Osteoblast (primary cell): ENCODE measurements around the gene LMO3. TPM values are rescaled to one million over a fixed set of nuclear protein-coding genes. Genes with fewer than 3 reads are reported as not detected.

ENCODE experiments used
- DNase-seq: peaks from one replicate; pipeline ENCODE4 v3.0.0; 2011; ENCODE audit warnings: low spot score, mixed read lengths; ENCODE audit not compliant: insufficient read length; ENCODE audit errors: missing footprints
- H2AFZ ChIP-seq: 2 replicates; pipeline ENCODE4 v1.6.0; 2011; ENCODE audit warnings: mild to moderate bottlenecking, low read length
- H3K27ac ChIP-seq: 2 replicates; pipeline ENCODE4 v1.5.1; 2011; ENCODE audit warnings: mild to moderate bottlenecking, low read depth, low read length, moderate library complexity
- H3K27me3 ChIP-seq: 2 replicates; pipeline ENCODE4 v1.6.0; 2012; ENCODE audit warnings: mild to moderate bottlenecking, control low read depth, inconsistent platforms, low read length, moderate library complexity; ENCODE audit not compliant: insufficient read depth
- H3K36me3 ChIP-seq: 2 replicates; pipeline ENCODE4 v1.5.1; 2011; ENCODE audit warnings: mild to moderate bottlenecking, low read length, control low read depth, moderate library complexity; ENCODE audit not compliant: insufficient read depth
- H3K4me1 ChIP-seq: 2 replicates; pipeline ENCODE4 v1.5.1; 2011; ENCODE audit warnings: mild to moderate bottlenecking, low read length, control low read depth, moderate library complexity; ENCODE audit not compliant: insufficient read depth
- H3K4me2 ChIP-seq: 2 replicates; pipeline ENCODE4 v1.6.0; 2011; ENCODE audit warnings: mild to moderate bottlenecking, low read length; ENCODE audit not compliant: insufficient read depth
- H3K4me3 ChIP-seq: fragments of 200-600 bp; sonication (generic); 3 replicates; pipeline ENCODE4 v1.5.1; 2012; ENCODE audit warnings: mild to moderate bottlenecking, low read length, inconsistent platforms; ENCODE audit not compliant: insufficient read depth
- H3K79me2 ChIP-seq: 2 replicates; pipeline ENCODE4 v1.6.0; 2012; ENCODE audit warnings: mild to moderate bottlenecking, low read length, control low read depth, inconsistent platforms; ENCODE audit not compliant: insufficient read depth
- H3K9me3 ChIP-seq: 2 replicates; pipeline ENCODE4 v1.5.1; 2011; ENCODE audit warnings: low read depth, low read length, control low read depth
- H4K20me1 ChIP-seq: 2 replicates; pipeline ENCODE4 v1.6.0; 2012; ENCODE audit warnings: mild to moderate bottlenecking, low read length, control low read depth; ENCODE audit not compliant: insufficient read depth
- CTCF ChIP-seq: IDR thresholded peaks from 2 replicates; pipeline ENCODE4 v1.5.1; 2011; ENCODE audit warnings: mild to moderate bottlenecking, low read depth, low read length, moderate library complexity; ENCODE audit errors: extremely low read depth
- total RNA-seq: library from RNA; depleted of rRNA; stranded (reverse); fragments of >200 nt; gene quantifications from 2 replicates; pipeline ENCODE4 v1.2.3, GENCODE V29; 2012

Gene LMO3
- 3.2 and 3.3 TPM in 2 replicates for total RNA-seq

GRCh38 chr12:16606117-16606200 is at the start of gene LMO3:
TSS of gene LMO3 (minus strand) at chr12:16606162. CDS start at chr12:16600860, 5,302 bp downstream.
- no peak within 1 kb of the TSS for H3K27ac ChIP-seq
- peaks cover 3% of the 10 kb centered on the region for H3K27me3 ChIP-seq
- H3K4me1 ChIP-seq = peaks cover 5% of the 10 kb centered on the region
- H3K4me3 ChIP-seq = peak within 1 kb of the TSS; percentile 67
- H3K9me3 ChIP-seq = no peaks in the 10 kb centered on the region
- H2AFZ ChIP-seq = peak within 1 kb of the TSS; percentile 85
- DNase-seq = no peak
- no peak for TF ChIP-seq CTCF
- peak within 1 kb of the TSS; percentile 88 for H3K4me2 ChIP-seq
- H3K79me2 ChIP-seq = no peaks in the 10 kb centered on the region
- no peaks in the 10 kb centered on the region for H3K36me3 ChIP-seq
- no peaks in the 10 kb centered on the region for H4K20me1 ChIP-seq

- no peak overlapping the region for H3K4me3 ChIP-seq
- no peaks in the 10 kb centered on the region for H3K4me1 ChIP-seq
- no peaks in the 10 kb centered on the region for H3K79me2 ChIP-seq
Measured at GRCh38 chr12:16636435-16637055, 30.6 kb upstream of the LMO3 start.

GRCh38 chr12:16634786-16635185 is 28.8 kb upstream of the LMO3 start:
- Histone ChIP-seq H3K9me3 (no peaks in the 10 kb centered on the region), H3K79me2 (no peaks in the 10 kb centered on the region), H3K4me1 (no peaks in the 10 kb centered on the region), H4K20me1 (no peaks in the 10 kb centered on the region), H3K27me3 (no peaks in the 10 kb centered on the region), H3K4me2 (no peak overlapping the region), H3K36me3 (no peaks in the 10 kb centered on the region), H2AFZ (no peak overlapping the region), H3K4me3 (no peak overlapping the region), H3K27ac (no peak overlapping the region)
- TF ChIP-seq CTCF = no peak
- no peak for DNase-seq

More at GRCh38 chr12:16636435-16637055, 30.6 kb upstream of the LMO3 start:
- no peaks in the 10 kb centered on the region for H3K27me3 ChIP-seq
- DNase-seq = no peak
- no peak overlapping the region for H3K27ac ChIP-seq
- H4K20me1 ChIP-seq = no peaks in the 10 kb centered on the region
- TF ChIP-seq CTCF = no peak
- H3K4me2 ChIP-seq = no peak overlapping the region
- H3K9me3 ChIP-seq = no peaks in the 10 kb centered on the region
- no peak overlapping the region for H2AFZ ChIP-seq
- H3K36me3 ChIP-seq = no peaks in the 10 kb centered on the region

- H3K27me3 ChIP-seq = no peaks in the 10 kb centered on the region
- no peak overlapping the region for H3K27ac ChIP-seq
- no peaks in the 10 kb centered on the region for H3K79me2 ChIP-seq
- H3K4me3 ChIP-seq = no peak overlapping the region
- no peak overlapping the region for H3K4me2 ChIP-seq
- no peaks in the 10 kb centered on the region for H3K36me3 ChIP-seq
- no peaks in the 10 kb centered on the region for H3K9me3 ChIP-seq
- H2AFZ ChIP-seq = no peak overlapping the region
- H4K20me1 ChIP-seq = no peaks in the 10 kb centered on the region
- no peaks in the 10 kb centered on the region for H3K4me1 ChIP-seq
- no peak for DNase-seq
- TF ChIP-seq CTCF = no peak
Measured at GRCh38 chr12:16626991-16627390, 21.0 kb upstream of the LMO3 start.
